K562 (cell line): ENCODE measurements around the gene TOMM22. TPM values are rescaled to one million over a fixed set of nuclear protein-coding genes. Genes with fewer than 3 reads are reported as not detected.

Source experiments
- ATAC-seq: fragments of 200-7000 bp; cut with Tn5 transposase; 3 replicates; pipeline ENCODE4 v1.9.1; 2020; ENCODE audit warnings: moderate library complexity
- BruUV-seq: library from RNA; stranded (reverse); fragments of 400-500 nt; replicated peaks from 2 replicates; lab custom pipeline; 2021; lab: Mats Ljungman, UMichigan
- CTCF ChIA-PET: fragments of 300-600 bp; formaldehyde crosslinking; extraction: SDS; loops from one replicate; lab custom pipeline; 2021; ENCODE audit warnings: low intra/inter-chr PET ratio; lab: Yijun Ruan, JAX
- POLR2A ChIA-PET: fragments of 300-600, 350-650 bp; sonication (Branson Sonifier 250); formaldehyde crosslinking; extraction: SDS; loops from one replicate; lab custom pipeline; 2021; ENCODE audit warnings: antibody characterized with exemption, inconsistent platforms; lab: Yijun Ruan, JAX
- DNase-seq, 4 experiments: peaks; one replicate each; pipeline versions ENCODE4 v3.0.0 to v3.0.0-alpha.2; 2011 to 2018; ENCODE audit warnings: low spot score in 3 of 4, mixed read lengths in 3 of 4; ENCODE audit errors: extremely low read depth in 1 of 4
- FAIRE-seq: peaks from 2 replicates; lab custom pipeline; 2011; peaks lifted over from hg19 to GRCh38; lab: Jason Lieb, UNC
- H2AFZ ChIP-seq: 2 replicates; pipeline ENCODE4 v1.6.0; 2011; ENCODE audit warnings: low read depth, low read length, control low read depth, inconsistent platforms
- H3K27ac ChIP-seq: fragments of 200-600 bp; 3 replicates; pipeline ENCODE4 v1.8.0; 2011; ENCODE audit warnings: low read depth, mild to moderate bottlenecking, control low read depth, inconsistent platforms, low read length, moderate library complexity, mixed read lengths; ENCODE audit errors: extremely low read depth
- H3K27me3 ChIP-seq, 2 experiments: fragments of 300-600 bp in 1 of 2; 2 replicates in 1 of 2; 3 replicates in 1 of 2; pipeline versions ENCODE4 v1.6.0 to v1.8.0; 2011; ENCODE audit warnings: inconsistent platforms in 2 of 2, low read length in 2 of 2, mild to moderate bottlenecking in 1 of 2, mixed read lengths in 1 of 2, moderate library complexity in 1 of 2; ENCODE audit not compliant: control insufficient read depth in 2 of 2, insufficient read depth in 2 of 2
- H3K36me3 ChIP-seq: fragments of 300-600 bp; 3 replicates; pipeline ENCODE4 v1.8.0; 2011; ENCODE audit warnings: mild to moderate bottlenecking, low read length, inconsistent platforms; ENCODE audit not compliant: control insufficient read depth, insufficient read depth
- H3K4me1 ChIP-seq, 2 experiments: fragments of 200-600 bp in 1 of 2; replicated peaks in 1 of 2; 2 replicates in 1 of 2; 3 replicates in 1 of 2; pipeline versions ENCODE4 v1.5.1 to v1.8.0; 2011; ENCODE audit warnings: inconsistent platforms in 2 of 2, low read length in 2 of 2, mild to moderate bottlenecking in 1 of 2, mixed read lengths in 1 of 2, moderate library complexity in 1 of 2; ENCODE audit not compliant: control insufficient read depth in 2 of 2, insufficient read depth in 2 of 2
- H3K4me2 ChIP-seq: 2 replicates; pipeline ENCODE4 v1.6.1; 2011; ENCODE audit warnings: low read length, control low read depth, inconsistent platforms, mixed read lengths; ENCODE audit not compliant: insufficient read depth
- H3K4me3 ChIP-seq: fragments of 200-600 bp; sonication (generic), shearing (Covaris generic); 2 replicates; pipeline ENCODE4 v1.5.1; 2016; ENCODE audit warnings: control low read depth, inconsistent platforms
- H3K79me2 ChIP-seq: fragments of 200-600 bp; 3 replicates; pipeline ENCODE4 v1.8.0; 2011; ENCODE audit warnings: low read length, inconsistent platforms; ENCODE audit not compliant: control insufficient read depth, insufficient read depth
- H3K9ac ChIP-seq, 2 experiments: 2 replicates each; pipeline versions ENCODE4 v1.6.0 to v1.6.1; 2011; ENCODE audit warnings: low read depth in 2 of 2, low read length in 2 of 2, control low read depth in 1 of 2, inconsistent platforms in 1 of 2, mild to moderate bottlenecking in 1 of 2, mixed read lengths in 1 of 2; ENCODE audit not compliant: insufficient read depth in 1 of 2
- H3K9me1 ChIP-seq: one replicate; pipeline ENCODE4 v1.6.0; 2011; ENCODE audit warnings: inconsistent platforms, mild to moderate bottlenecking, low read length, moderate library complexity; ENCODE audit not compliant: control insufficient read depth, insufficient read depth
- H3K9me3 ChIP-seq: replicated peaks from 2 replicates; pipeline ENCODE4 v1.5.1; 2011; ENCODE audit warnings: low read depth, low read length, inconsistent platforms; ENCODE audit not compliant: control insufficient read depth, insufficient read depth
- H4K20me1 ChIP-seq: replicated peaks from 2 replicates; pipeline ENCODE4 v1.6.1; 2011; ENCODE audit warnings: low read length, inconsistent platforms, mixed read lengths; ENCODE audit not compliant: control insufficient read depth, insufficient read depth
- ATF7 ChIP-seq: fragments of 450-650 bp; IDR thresholded peaks from 2 replicates; pipeline ENCODE4 v1.7.1; 2014; ENCODE audit warnings: mild to moderate bottlenecking, moderate library complexity
- GATAD2A ChIP-seq: fragments of 450-650 bp; IDR thresholded peaks from 2 replicates; pipeline ENCODE4 v1.6.1; 2017
- HES1 ChIP-seq: fragments of 450-650 bp; IDR thresholded peaks from 2 replicates; pipeline ENCODE4 v1.6.1; 2016; ENCODE audit warnings: low read depth, mild to moderate bottlenecking, moderate library complexity
- HOMEZ ChIP-seq: fragments of 250-450 bp; sonication (Bioruptor Pico); IDR thresholded peaks from 2 replicates; pipeline ENCODE4 v1.4.0; 2020; ENCODE audit warnings: mild to moderate bottlenecking, moderate library complexity
- POLR2G ChIP-seq: fragments of 200-400 bp; formaldehyde crosslinking; IDR thresholded peaks from 2 replicates; pipeline ENCODE4 v1.6.1; 2017; ENCODE audit warnings: low read depth, mild to moderate bottlenecking, antibody characterized with exemption, low read length, moderate library complexity
- SRSF9 ChIP-seq: fragments of 200-400 bp; formaldehyde crosslinking; IDR thresholded peaks from 2 replicates; pipeline ENCODE4 v1.6.1; 2017; ENCODE audit warnings: low read depth, low read length, borderline replicate concordance
- ZNF445 ChIP-seq: fragments of 250-450 bp; sonication (Bioruptor Pico); IDR thresholded peaks from 2 replicates; pipeline ENCODE4 v1.4.0; 2020; ENCODE audit warnings: low read depth, mild to moderate bottlenecking, moderate library complexity
- WGBS: fragments of 100-300 bp; shearing (Covaris generic); methylation state at CpG from one replicate; pipeline ENCODE4 v1.1.6; 2016; ENCODE audit warnings: low coverage, mixed read lengths; ENCODE audit not compliant: insufficient coverage; ENCODE audit errors: missing lambda C conversion rate; 5-methylcytosine and 5-hydroxymethylcytosine counted together
- in situ Hi-C: fragments of 300-500 bp; cut with MboI; formaldehyde crosslinking; loops from 4 replicates; pipeline ENCODE4 v1.15.0; 2018; ENCODE audit warnings: inconsistent platforms, mixed read lengths
- intact Hi-C: fragments of 100-400 bp; cut with micrococcal nuclease; formaldehyde crosslinking; loops from 2 replicates; pipeline ENCODE4 v1.14.2; 2022
- polyA plus RNA-seq, 8 experiments: library from polyadenylated mRNA; depleted of rRNA in 4 of 8; stranded (reverse) in 5 of 8; unstranded in 3 of 8; fragments of >200 nt; fragmentation: Nextera tagmentation in 2 of 8; fragmentation: Illumina TruSeq in 1 of 8; extraction: Ambion mirVana in 2 of 8; extraction: Trizol in 1 of 8; gene quantifications; 2 replicates each; pipeline versions ENCODE4 v1.2.1 to v1.2.3, GENCODE V29; 2011 to 2014; ENCODE audit warnings: inconsistent platforms in 1 of 8, missing spikeins in 1 of 8
- total RNA-seq, 7 experiments: library from RNA; depleted of rRNA in 6 of 7; stranded (reverse); fragments of >200 nt in 6 of 7; fragmentation: Illumina TruSeq in 2 of 7; extraction: Trizol in 2 of 7; gene quantifications; 2 replicates each; pipeline versions ENCODE4 v1.2.1 to v1.2.3, GENCODE V29; 2011 to 2021; ENCODE audit warnings: low replicate concordance in 1 of 7

Gene TOMM22
- total and polyA plus RNA-seq, 9 of the 15 experiments (the other 6 are each of a cell fraction or from before 2014, with no cell fraction given) = 25.8 to 108 (median 73.8) TPM

DNA sequence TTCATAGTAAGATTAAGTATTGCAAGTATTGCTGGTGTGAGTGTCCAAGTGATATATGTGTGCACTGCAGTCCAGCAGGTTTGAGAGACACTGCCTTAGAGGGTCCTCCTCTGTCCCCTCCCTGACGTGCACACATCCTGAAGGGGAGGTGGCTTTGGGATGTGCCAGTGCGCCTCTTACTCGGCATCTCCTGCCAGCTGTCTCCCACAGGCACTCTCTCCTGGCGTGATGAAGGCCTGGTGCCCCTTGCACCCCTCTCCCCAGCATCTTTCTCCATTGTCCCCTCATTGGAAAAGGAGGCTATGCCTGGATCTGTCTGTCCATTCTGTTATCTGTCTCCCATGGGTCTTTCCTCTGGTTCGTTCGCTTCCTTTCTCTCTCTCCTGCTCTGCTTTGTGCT, 48.2 kb downstream of the TOMM22 start (continued):
- no peak for TF ChIP-seq HES1
- no peak for TF ChIP-seq HOMEZ
- no peak for TF ChIP-seq SRSF9
- no peak for TF ChIP-seq ZNF445 (CRISPR knock-in tag)
- no peak for TF ChIP-seq GATAD2A

GRCh38 chr22:38730411-38730871, 48.7 kb downstream of the TOMM22 start:
- WGBS = 86% methylated on average over 5 of the region's 13 CpGs
- no peak overlapping the region for H3K4me3 ChIP-seq

More at GRCh38 chr22:38730411-38730871, 48.7 kb downstream of the TOMM22 start:
- Histone ChIP-seq H2AFZ (no peak overlapping the region), H3K27me3 (no peaks in the 10 kb centered on the region), H3K36me3 (peaks cover 92% of the 10 kb centered on the region; the same call in 2 of the 3 replicates), H3K9ac (no peak overlapping the region), H3K4me2 (no peak overlapping the region), H3K79me2 (no peaks in the 10 kb centered on the region), H4K20me1 (no peaks in the 10 kb centered on the region; the same call in 1 of the 2 replicates), H3K4me1 (peaks cover 0 to 9% of the 10 kb centered on the region in 2 experiments; a peak in 2 of 5 replicates), H3K9me1 (no peaks in the 10 kb centered on the region)
- FAIRE-seq = no peak
- intact Hi-C loops = no loop called here
- CTCF ChIA-PET = no interaction called here
- TF ChIP-seq ATF7 (no peak), POLR2G (peak; percentile 51)
- TF ChIP-seq, all 486 proteins: peak for 1
- POLR2A ChIA-PET = interaction anchor here (0.9 to 1.7 kb wide), 2 partner anchors 10 to 25 kb away, joined by 3 to 5 read pairs; partner anchors contain the start of gene GTPBP1
- DNase-seq = no peak
- no peak for ATAC-seq
- H3K9me3 ChIP-seq = no peaks in the 10 kb centered on the region
- no TSS peak for BruUV-seq
- in situ Hi-C loops = no loop called here
- H3K27ac ChIP-seq = no peak overlapping the region
